Activated CD8-positive, alpha-beta T cell treated with anti-CD3 and anti-CD28 coated beads, Interleukin-2, amount 10 ng/mL, durations not matched to agents 7 days and 5 days (primary cell): ENCODE data around the gene HACD2. TPM values are rescaled to one million over a fixed set of nuclear protein-coding genes. Genes with fewer than 3 reads are reported as not detected.

ENCODE experiments used
- ATAC-seq: fragments of 150-1000 bp; cut with Tn5 transposase; one replicate; pipeline ENCODE4 v1.10.0; 2021; ENCODE audit warnings: moderate library complexity
- CTCF ChIA-PET: fragments of 350-600 bp; sonication (Branson Sonifier 250); formaldehyde crosslinking; loops from one replicate; lab custom pipeline; 2021; ENCODE audit warnings: antibody characterized with exemption; lab: Charles Lee
- POLR2A ChIA-PET: fragments of 350-600 bp; sonication (Branson Sonifier 250); formaldehyde crosslinking; loops from one replicate; lab custom pipeline; 2021; ENCODE audit warnings: antibody characterized with exemption; lab: Charles Lee
- DNase-seq: peaks from one replicate; pipeline ENCODE4 v3.0.0-alpha.2; 2020
- H3K27ac Mint-ChIP-seq: one replicate; pipeline ENCODE4 v1.8.0; 2021; ENCODE audit warnings: mild to moderate bottlenecking, mixed read lengths
- H3K27me3 Mint-ChIP-seq: one replicate; pipeline ENCODE4 v1.8.0; 2021; ENCODE audit warnings: low read depth, mixed read lengths
- H3K36me3 Mint-ChIP-seq: one replicate; pipeline ENCODE4 v1.8.0; 2021; ENCODE audit warnings: low read depth, mixed read lengths
- H3K4me1 Mint-ChIP-seq: one replicate; pipeline ENCODE4 v1.8.0; 2021; ENCODE audit warnings: low read depth, mixed read lengths
- H3K4me3 Mint-ChIP-seq: one replicate; pipeline ENCODE4 v1.8.0; 2021; ENCODE audit warnings: mild to moderate bottlenecking, mixed read lengths
- H3K9me3 Mint-ChIP-seq: one replicate; pipeline ENCODE4 v1.8.0; 2022; ENCODE audit warnings: mixed read lengths; ENCODE audit not compliant: insufficient read depth
- total RNA-seq, 2 experiments: library from RNA; stranded (reverse); gene quantifications; one replicate each; pipeline ENCODE4 v1.2.3, GENCODE V29; 2021

Gene HACD2
- total RNA-seq, 2 experiments from 2014 or later = 20.7 to 23.8 TPM

GRCh38 chr3:123535580-123535979 lies 49.3 kb downstream of the HACD2 start:
- H3K27me3 Mint-ChIP-seq = no peaks in the 10 kb centered on the region
- H3K36me3 Mint-ChIP-seq = no peaks in the 10 kb centered on the region
- CTCF ChIA-PET = no interaction called here
- H3K9me3 Mint-ChIP-seq = no peaks in the 10 kb centered on the region
- H3K27ac Mint-ChIP-seq = no peak overlapping the region
- H3K4me3 Mint-ChIP-seq = no peak overlapping the region
- DNase-seq = no peak
- peaks cover 3% of the 10 kb centered on the region for H3K4me1 Mint-ChIP-seq
- POLR2A ChIA-PET = no interaction called here
- no peak for ATAC-seq

- Mint-ChIP-seq H3K4me3 (no peak overlapping the region), H3K27ac (no peak overlapping the region), H3K4me1 (no peaks in the 10 kb centered on the region), H3K9me3 (no peaks in the 10 kb centered on the region), H3K27me3 (no peaks in the 10 kb centered on the region), H3K36me3 (no peaks in the 10 kb centered on the region)
- POLR2A ChIA-PET = no interaction called here
- DNase-seq (no peak), ATAC-seq (no peak)
- CTCF ChIA-PET = interaction anchor here (1.5 to 3.0 kb wide), 2 partner anchors 24 to 108 kb away, joined by 3 to 9 read pairs; no protein-coding TSS in a partner anchor
Measured at GRCh38 chr3:123534264-123534663, 50.6 kb downstream of the HACD2 start.

GRCh38 chr3:123533554-123534159 lies 51.2 kb downstream of the HACD2 start:
- ChIA-PET CTCF (interaction anchor here (1.5 to 3.0 kb wide), 2 partner anchors 25 to 109 kb away, joined by 3 to 9 read pairs; no protein-coding TSS in a partner anchor), POLR2A (no interaction called here)
- H3K9me3 Mint-ChIP-seq = no peaks in the 10 kb centered on the region
- H3K4me3 Mint-ChIP-seq = no peak overlapping the region
- no peak for DNase-seq
- ATAC-seq = no peak
- H3K4me1 Mint-ChIP-seq = no peaks in the 10 kb centered on the region
- no peak overlapping the region for H3K27ac Mint-ChIP-seq
- no peaks in the 10 kb centered on the region for H3K27me3 Mint-ChIP-seq
- no peaks in the 10 kb centered on the region for H3K36me3 Mint-ChIP-seq

- no peaks in the 10 kb centered on the region for H3K9me3 Mint-ChIP-seq
- H3K27me3 Mint-ChIP-seq = no peaks in the 10 kb centered on the region
- DNase-seq (no peak), ATAC-seq (no peak)
- no peak overlapping the region for H3K4me3 Mint-ChIP-seq
- peaks cover 10% of the 10 kb centered on the region for H3K36me3 Mint-ChIP-seq
- H3K4me1 Mint-ChIP-seq = peaks cover 20% of the 10 kb centered on the region
- ChIA-PET CTCF (interaction anchor here (0.8 to 2.8 kb wide), 3 partner anchors 32 to 1019 kb away, joined by 3 to 13 read pairs (median 3); no protein-coding TSS in a partner anchor), POLR2A (no interaction called here)
- no peak overlapping the region for H3K27ac Mint-ChIP-seq
Measured at GRCh38 chr3:123528130-123528529, 56.7 kb downstream of the HACD2 start.

GRCh38 chr3:123527046-123527445 lies 57.8 kb downstream of the HACD2 start:
- Mint-ChIP-seq H3K27me3 (no peaks in the 10 kb centered on the region), H3K9me3 (no peaks in the 10 kb centered on the region), H3K36me3 (peaks cover 10% of the 10 kb centered on the region), H3K27ac (no peak overlapping the region), H3K4me3 (no peak overlapping the region), H3K4me1 (peaks cover 26% of the 10 kb centered on the region)
- ChIA-PET POLR2A (no interaction called here), CTCF (interaction anchor here (0.9 to 2.8 kb wide), 4 partner anchors 11 to 34 kb away, joined by 3 to 13 read pairs (median 4); no protein-coding TSS in a partner anchor)
- ATAC-seq (no peak), DNase-seq (no peak)

- DNase-seq (no peak), ATAC-seq (no peak)
- no peaks in the 10 kb centered on the region for H3K9me3 Mint-ChIP-seq
- no peak overlapping the region for H3K4me3 Mint-ChIP-seq
- peaks cover 30% of the 10 kb centered on the region for H3K4me1 Mint-ChIP-seq
- ChIA-PET CTCF (interaction anchor here (0.9 to 2.8 kb wide), 4 partner anchors 12 to 34 kb away, joined by 3 to 13 read pairs (median 4); no protein-coding TSS in a partner anchor), POLR2A (no interaction called here)
- no peaks in the 10 kb centered on the region for H3K27me3 Mint-ChIP-seq
- no peak overlapping the region for H3K27ac Mint-ChIP-seq
- peaks cover 13% of the 10 kb centered on the region for H3K36me3 Mint-ChIP-seq
Measured at GRCh38 chr3:123526474-123526873, 58.4 kb downstream of the HACD2 start.

GRCh38 chr3:123525433-123525832 lies 59.4 kb downstream of the HACD2 start:
- ChIA-PET POLR2A (no interaction called here), CTCF (interaction anchor here (0.6 kb wide), 1 partner anchor 943 kb away, joined by 3 read pairs; no protein-coding TSS in a partner anchor)
- Mint-ChIP-seq H3K36me3 (peaks cover 13% of the 10 kb centered on the region), H3K9me3 (no peaks in the 10 kb centered on the region), H3K4me1 (peaks cover 31% of the 10 kb centered on the region), H3K4me3 (no peak overlapping the region), H3K27ac (no peak overlapping the region), H3K27me3 (no peaks in the 10 kb centered on the region)
- no peak for ATAC-seq
- no peak for DNase-seq

GRCh38 chr3:123524981-123525380 lies 59.9 kb downstream of the HACD2 start:
- no peaks in the 10 kb centered on the region for H3K27me3 Mint-ChIP-seq
- H3K4me1 Mint-ChIP-seq = peaks cover 31% of the 10 kb centered on the region
- POLR2A ChIA-PET = no interaction called here
- CTCF ChIA-PET = interaction anchor here (0.6 to 0.7 kb wide), 2 partner anchors 20 to 943 kb away, joined by 3 to 4 read pairs; no protein-coding TSS in a partner anchor
- H3K36me3 Mint-ChIP-seq = peaks cover 13% of the 10 kb centered on the region
- ATAC-seq (no peak), DNase-seq (no peak)
- no peak overlapping the region for H3K27ac Mint-ChIP-seq
- no peaks in the 10 kb centered on the region for H3K9me3 Mint-ChIP-seq
- no peak overlapping the region for H3K4me3 Mint-ChIP-seq

GRCh38 chr3:123523023-123523412 lies 61.8 kb downstream of the HACD2 start:
- H3K4me1 Mint-ChIP-seq = peaks cover 37% of the 10 kb centered on the region
- peaks cover 13% of the 10 kb centered on the region for H3K36me3 Mint-ChIP-seq
- no peak for ATAC-seq
- H3K4me3 Mint-ChIP-seq = no peak overlapping the region
- H3K27me3 Mint-ChIP-seq = no peaks in the 10 kb centered on the region
- peak overlapping the region; percentile 62 for H3K27ac Mint-ChIP-seq
- CTCF ChIA-PET = no interaction called here
- POLR2A ChIA-PET = no interaction called here
- no peak for DNase-seq
- no peaks in the 10 kb centered on the region for H3K9me3 Mint-ChIP-seq

GRCh38 chr3:123522320-123523022 lies 62.4 kb downstream of the HACD2 start:
- Mint-ChIP-seq H3K27ac (peak overlapping the region; percentile 62), H3K4me1 (peaks cover 37% of the 10 kb centered on the region)
- CTCF ChIA-PET = no interaction called here

GRCh38 chr3:123521179-123521969 lies 63.5 kb downstream of the HACD2 start:
- no peak for ATAC-seq
- peaks cover 30% of the 10 kb centered on the region for H3K4me1 Mint-ChIP-seq
- no peak for DNase-seq
- no peaks in the 10 kb centered on the region for H3K9me3 Mint-ChIP-seq
- peak overlapping the region; percentile 32 for H3K27ac Mint-ChIP-seq
- no peaks in the 10 kb centered on the region for H3K27me3 Mint-ChIP-seq
- no peak overlapping the region for H3K4me3 Mint-ChIP-seq
- CTCF ChIA-PET = interaction anchor here (0.7 to 0.8 kb wide), 2 partner anchors 15 to 39 kb away, joined by 3 read pairs; no protein-coding TSS in a partner anchor
- peaks cover 13% of the 10 kb centered on the region for H3K36me3 Mint-ChIP-seq
- POLR2A ChIA-PET = interaction anchor here (0.5 kb wide), 1 partner anchor 13 kb away, joined by 3 read pairs; no protein-coding TSS in a partner anchor

More at GRCh38 chr3:123522320-123523022, 62.4 kb downstream of the HACD2 start:
- peaks cover 13% of the 10 kb centered on the region for H3K36me3 Mint-ChIP-seq
- no peak overlapping the region for H3K4me3 Mint-ChIP-seq
- H3K9me3 Mint-ChIP-seq = no peaks in the 10 kb centered on the region
- H3K27me3 Mint-ChIP-seq = no peaks in the 10 kb centered on the region
- POLR2A ChIA-PET = no interaction called here
- ATAC-seq (no peak), DNase-seq (no peak)
